A549 (cell line): Measurements from ENCODE around the gene BRD8. TPM values are rescaled to one million over a fixed set of nuclear protein-coding genes. Genes with fewer than 3 reads are reported as not detected.
"Not testable (repeated sequence)": the region's sequence is repeated elsewhere in the genome, so short reads cannot be mapped to it uniquely, and the experiment has no call there.

ENCODE experiments used
- ATAC-seq, 2 experiments: fragments of 200-7000 bp in 1 of 2; fragments of >200 bp in 1 of 2; cut with Nextera tagmentation in 1 of 2; cut with Tn5 transposase in 1 of 2; 3 replicates each; pipeline versions ENCODE4 v1.8.0 to v1.9.1; 2018 to 2020; ENCODE audit warnings: mild to moderate bottlenecking in 1 of 2, moderate library complexity in 1 of 2
- CTCF ChIA-PET: fragments of 300-600 bp; sonication (Branson Sonifier 250); formaldehyde crosslinking; extraction: SDS; loops from one replicate; lab custom pipeline; 2021; ENCODE audit warnings: antibody characterized with exemption, inconsistent platforms; lab: Yijun Ruan, JAX
- POLR2A ChIA-PET: fragments of 350-600 bp; formaldehyde crosslinking; extraction: SDS; loops from one replicate; lab custom pipeline; 2021; ENCODE audit warnings: antibody characterized with exemption, inconsistent platforms; lab: Yijun Ruan, JAX
- DNase-seq, 2 experiments: peaks; one replicate each; pipeline versions ENCODE4 v3.0.0 to v3.0.0-alpha.2; 2011 to 2016; ENCODE audit warnings: low read depth in 1 of 2, low spot score in 1 of 2
- FAIRE-seq: peaks from 2 replicates; lab custom pipeline; 2011; peaks lifted over from hg19 to GRCh38; lab: Jason Lieb, UNC
- H3K27ac ChIP-seq, 2 experiments: fragments of >200 bp; sonication (Bioruptor Twin); formaldehyde crosslinking; 3 replicates each; pipeline ENCODE4 v1.5.1; 2016 to 2017
- H3K4me1 ChIP-seq: fragments of >200 bp; sonication (Bioruptor Twin); formaldehyde crosslinking; 3 replicates; pipeline ENCODE4 v1.6.1; 2016
- H3K4me2 ChIP-seq: fragments of >200 bp; sonication (Bioruptor Twin); formaldehyde crosslinking; 3 replicates; pipeline ENCODE4 v1.6.1; 2016
- H3K4me3 ChIP-seq: fragments of >200 bp; sonication (Bioruptor Twin); formaldehyde crosslinking; 3 replicates; pipeline ENCODE4 v1.5.1; 2016
- H3K9me3 ChIP-seq: fragments of >200 bp; sonication (Bioruptor Twin); formaldehyde crosslinking; 3 replicates; pipeline ENCODE4 v1.6.1; 2016
- ATOH8 ChIP-seq: fragments of 250-450 bp; sonication (Bioruptor Pico); IDR thresholded peaks from 2 replicates; pipeline ENCODE4 v1.5.0; 2020; ENCODE audit warnings: low read depth, mild to moderate bottlenecking, moderate library complexity
- CBX2 ChIP-seq: fragments of 200-600 bp; sonication (generic); IDR thresholded peaks from 2 replicates; pipeline ENCODE4 v1.6.1; 2016; ENCODE audit warnings: low read depth, mild to moderate bottlenecking, borderline replicate concordance
- CBX8 ChIP-seq: fragments of 200-600 bp; sonication (generic); IDR thresholded peaks from 2 replicates; pipeline ENCODE4 v1.6.1; 2016
- CEBPB ChIP-seq, 2 experiments: fragments of >200 bp in 1 of 2; sonication (Bioruptor Twin) in 1 of 2; formaldehyde crosslinking in 1 of 2; IDR thresholded peaks; 2 replicates each; pipeline ENCODE4 v1.6.1; 2012 to 2016
- CTCF ChIP-seq: fragments of >200 bp; sonication (Bioruptor Twin); formaldehyde crosslinking; IDR thresholded peaks from 3 replicates; pipeline ENCODE4 v1.5.1; 2016
- E2F6 ChIP-seq: IDR thresholded peaks from 2 replicates; pipeline ENCODE4 v1.6.1; 2012; ENCODE audit warnings: low read depth, borderline replicate concordance
- EHMT2 ChIP-seq: fragments of 200-600 bp; sonication (generic); IDR thresholded peaks from 2 replicates; pipeline ENCODE4 v1.6.1; 2016; ENCODE audit warnings: antibody characterized with exemption, low read depth, mild to moderate bottlenecking, moderate library complexity
- ELK1 ChIP-seq: fragments of 150-350 bp; IDR thresholded peaks from 2 replicates; pipeline ENCODE4 v1.6.1; 2014; ENCODE audit warnings: low read depth, mild to moderate bottlenecking, low read length
- FOXS1 ChIP-seq: fragments of 250-450 bp; sonication (Bioruptor Pico); IDR thresholded peaks from 2 replicates; pipeline ENCODE4 v1.5.0; 2020; ENCODE audit warnings: mild to moderate bottlenecking, moderate library complexity
- GATA3 ChIP-seq: IDR thresholded peaks from 2 replicates; pipeline ENCODE4 v1.6.1; 2012; ENCODE audit warnings: borderline replicate concordance
- HEYL ChIP-seq: fragments of 250-450 bp; sonication (Bioruptor Pico); IDR thresholded peaks from 2 replicates; pipeline ENCODE4 v1.8.0; 2021; ENCODE audit warnings: mild to moderate bottlenecking, moderate library complexity
- HOXA7 ChIP-seq: fragments of 250-450 bp; sonication (Bioruptor Pico); IDR thresholded peaks from 2 replicates; pipeline ENCODE4 v1.5.0; 2020; ENCODE audit warnings: mild to moderate bottlenecking, moderate library complexity
- JUNB ChIP-seq: fragments of >200 bp; sonication (Bioruptor Twin); formaldehyde crosslinking; IDR thresholded peaks from 2 replicates; pipeline ENCODE4 v1.6.1; 2016
- MAFK ChIP-seq: fragments of 450-650 bp; IDR thresholded peaks from 2 replicates; pipeline ENCODE4 v1.6.1; 2014; ENCODE audit not compliant: partially characterized antibody
- MAZ ChIP-seq: fragments of 150-350 bp; IDR thresholded peaks from 2 replicates; pipeline ENCODE4 v1.6.1; 2014; ENCODE audit warnings: antibody characterized with exemption, low read depth, low read length, borderline replicate concordance
- MYC ChIP-seq: IDR thresholded peaks from 2 replicates; pipeline ENCODE4 v1.6.1; 2012; ENCODE audit warnings: mild to moderate bottlenecking, inconsistent platforms, low read length, improper control_type of control experiment, borderline replicate concordance
- NPAS2 ChIP-seq: fragments of 250-450 bp; sonication (Bioruptor Pico); IDR thresholded peaks from 2 replicates; pipeline ENCODE4 v1.8.0; 2022; ENCODE audit warnings: mild to moderate bottlenecking, moderate library complexity, borderline replicate concordance
- NR3C1 ChIP-seq: fragments of >200 bp; sonication (Bioruptor Twin); formaldehyde crosslinking; IDR thresholded peaks from 3 replicates; pipeline ENCODE4 v1.6.1; 2017
- PBX3 ChIP-seq: IDR thresholded peaks from 2 replicates; pipeline ENCODE4 v1.6.1; 2012
- POLR2AphosphoS2 ChIP-seq: conservative IDR thresholded peaks from 2 replicates; pipeline ENCODE4 v1.6.1; 2012; ENCODE audit warnings: low read length, improper control_type of control experiment, inconsistent platforms
- RCOR1 ChIP-seq: fragments of 150-350 bp; IDR thresholded peaks from 2 replicates; pipeline ENCODE4 v1.6.1; 2014; ENCODE audit warnings: antibody characterized with exemption, low read length, low read depth
- REST ChIP-seq: fragments of 200-600 bp; sonication (generic); IDR thresholded peaks from 2 replicates; pipeline ENCODE4 v1.6.1; 2016; ENCODE audit warnings: antibody characterized with exemption, mild to moderate bottlenecking, moderate library complexity
- RFX5 ChIP-seq: fragments of 450-650 bp; IDR thresholded peaks from 2 replicates; pipeline ENCODE4 v1.7.1; 2014; ENCODE audit warnings: antibody characterized with exemption, mild to moderate bottlenecking, moderate library complexity
- SMC3 ChIP-seq: fragments of >200 bp; sonication (Bioruptor Twin); formaldehyde crosslinking; IDR thresholded peaks from 3 replicates; pipeline ENCODE4 v1.6.1; 2018; ENCODE audit warnings: inconsistent platforms
- TFCP2L1 ChIP-seq: fragments of 250-450 bp; sonication (Bioruptor Pico); IDR thresholded peaks from 2 replicates; pipeline ENCODE4 v1.5.0; 2021; ENCODE audit warnings: mild to moderate bottlenecking
- TP53 ChIP-seq: fragments of 250-450 bp; sonication (Bioruptor Pico); IDR thresholded peaks from 2 replicates; pipeline ENCODE4 v1.5.0; 2021; ENCODE audit warnings: mild to moderate bottlenecking, moderate library complexity
- WGBS: methylation state at CpG from one replicate; pipeline ENCODE4 v1.1.6; 2017; ENCODE audit errors: missing lambda C conversion rate; 5-methylcytosine and 5-hydroxymethylcytosine counted together
- polyA plus RNA-seq, 4 experiments: library from polyadenylated mRNA; depleted of rRNA in 3 of 4; stranded (reverse); fragments of >200 nt; fragmentation: RNase III in 1 of 4; extraction: RNeasy Plus Mini Kit Qiagen cat#74134 plus additional on column Dnase treatment in 1 of 4; gene quantifications; 2 replicates in 3 of 4; 3 replicates in 1 of 4; pipeline ENCODE4 v1.2.3, GENCODE V29; 2011 to 2017

Gene BRD8
- polyA plus RNA-seq, 2 of the 4 experiments (the other 2 are of a cell fraction): 65.7 to 85.8 TPM

- POLR2A ChIA-PET, FAIRE-seq, H3K4me1 ChIP-seq, H3K4me3 ChIP-seq, H3K4me2 ChIP-seq, DNase-seq, H3K27ac ChIP-seq, ATAC-seq, H3K9me3 ChIP-seq: not testable (repeated sequence)
- peak; percentile 46 for TF ChIP-seq MAFK
- 83% methylated on average over 6 of the region's 6 CpGs for WGBS
- CTCF ChIA-PET: interaction anchor here (1.5 to 10.7 kb wide), 6 partner anchors 10 to 362 kb away, joined by 3 to 85 read pairs (median 7); no protein-coding TSS in a partner anchor
These were observed 34.9 kb downstream of the BRD8 start for GRCh38 chr5:138143578-138143977.

GRCh38 chr5:138141734-138142133 lies 36.7 kb downstream of the BRD8 start:
- CTCF ChIA-PET: interaction anchor here (0.6 to 10.7 kb wide), 7 partner anchors 9 to 615 kb away, joined by 3 to 85 read pairs (median 6); no protein-coding TSS in a partner anchor
- Histone ChIP-seq H3K27ac (no peak overlapping the region), H3K4me1 (no peaks in the 10 kb centered on the region), H3K4me3 (no peak overlapping the region), H3K4me2 (no peak overlapping the region), H3K9me3 (no peaks in the 10 kb centered on the region)
- WGBS: 37% methylated on average over 1 of the region's 1 CpG
- DNase-seq (no peak), FAIRE-seq (no peak), ATAC-seq (no peak)
- POLR2A ChIA-PET: no interaction called here
- no peak for TF ChIP-seq POLR2AphosphoS2
- no peak for TF ChIP-seq MYC
- no peak for TF ChIP-seq RCOR1
- no peak for TF ChIP-seq FOXS1 (CRISPR knock-in tag)
- TF ChIP-seq CBX8: no peak
- TF ChIP-seq MAZ: no peak
- TF ChIP-seq ATOH8 (CRISPR knock-in tag): no peak
- TF ChIP-seq CBX2: no peak
- no peak for TF ChIP-seq JUNB
- TF ChIP-seq NR3C1: no peak

- no peak for FAIRE-seq
- Histone ChIP-seq H3K4me2 (no peak overlapping the region), H3K9me3 (no peaks in the 10 kb centered on the region), H3K4me3 (no peak overlapping the region), H3K4me1 (no peaks in the 10 kb centered on the region), H3K27ac (no peak overlapping the region)
- 69% methylated on average over 4 of the region's 4 CpGs for WGBS
- CTCF ChIA-PET: interaction anchor here (0.6 to 3.2 kb wide), 6 partner anchors 40 to 642 kb away, joined by 3 to 14 read pairs (median 4); partner anchors contain the start of gene SPOCK1
- no peak for DNase-seq
- POLR2A ChIA-PET: no interaction called here
- ATAC-seq: no peak
- TF ChIP-seq CBX8 (no peak), RFX5 (no peak), CEBPB (IDR thresholded peaks at IDR 0.05) (no peak), REST (no peak), ELK1 (no peak), GATA3 (no peak), NPAS2 (CRISPR knock-in tag) (no peak), PBX3 (no peak), MAZ (no peak), HEYL (CRISPR knock-in tag) (no peak), HOXA7 (no peak), TFCP2L1 (CRISPR knock-in tag) (no peak), EHMT2 (no peak), TP53 (CRISPR knock-in tag) (no peak), E2F6 (no peak), CTCF (no peak), SMC3 (no peak)
These were observed 38.2 kb downstream of the BRD8 start for GRCh38 chr5:138140268-138140667.
